GM19452 (cell line): ENCODE data around the gene OMP.
"Not testable (repeated sequence)": the region's sequence is repeated elsewhere in the genome, so short reads cannot be mapped to it uniquely, and the experiment has no call there.

Experiments used
- ATAC-seq: cut with Tn5 transposase; IDR thresholded peaks from one replicate; pipeline ENCODE4 v1.9.1; 2021; ENCODE audit not compliant: unreplicated experiment

Gene OMP

GRCh38 chr11:77102246-77103210 lies at the start of gene OMP:
TSS of gene OMP (plus strand) at chr11:77102840. CDS start at chr11:77102840, 0 bp downstream.
- no peak for ATAC-seq

GRCh38 chr11:77053217-77054015 lies 49.2 kb upstream of the OMP start:
- ATAC-seq, result no peak

- ATAC-seq, result no peak
Measured at GRCh38 chr11:77054084-77054483, 48.6 kb upstream of the OMP start.

- no peak for ATAC-seq
Measured at GRCh38 chr11:77055101-77055561, 47.5 kb upstream of the OMP start.

- no peak for ATAC-seq
Measured at GRCh38 chr11:77055913-77056312, 46.7 kb upstream of the OMP start.

- ATAC-seq, result no peak
Measured at GRCh38 chr11:77056814-77057402, 45.7 kb upstream of the OMP start.

GRCh38 chr11:77057938-77058474 lies 44.6 kb upstream of the OMP start:
- ATAC-seq, result no peak

- no peak for ATAC-seq
Measured at GRCh38 chr11:77058900-77059299, 43.7 kb upstream of the OMP start.

GRCh38 chr11:77059806-77060205 lies 42.8 kb upstream of the OMP start:
- no peak for ATAC-seq

GRCh38 chr11:77060234-77060633 lies 42.4 kb upstream of the OMP start:
- no peak for ATAC-seq

GRCh38 chr11:77061258-77061657 lies 41.4 kb upstream of the OMP start:
- not testable (repeated sequence) for ATAC-seq

- ATAC-seq, result no peak
Measured at GRCh38 chr11:77062924-77063323, 39.7 kb upstream of the OMP start.

GRCh38 chr11:77063407-77063806 lies 39.2 kb upstream of the OMP start:
- no peak for ATAC-seq

- no peak for ATAC-seq
Measured at GRCh38 chr11:77063861-77064260, 38.8 kb upstream of the OMP start.

GRCh38 chr11:77064648-77065217 lies 37.9 kb upstream of the OMP start:
- ATAC-seq, result no peak

- no peak for ATAC-seq
Measured at GRCh38 chr11:77065878-77066228, 36.8 kb upstream of the OMP start.

GRCh38 chr11:77066229-77067042 lies 36.2 kb upstream of the OMP start, which contains the start of gene CAPN5:
TSS of gene CAPN5 (plus strand) at chr11:77066971. CDS start at chr11:77084887, 17,916 bp downstream.
- ATAC-seq, result peak; percentile 92

GRCh38 chr11:77067861-77068443 lies 34.7 kb upstream of the OMP start:
- no peak for ATAC-seq
